GM19467 (cell line): ENCODE results near the gene TFDP3.

Experiments
- ATAC-seq: cut with Tn5 transposase; IDR thresholded peaks from one replicate; pipeline ENCODE4 v1.9.1; 2021; ENCODE audit warnings: mild to moderate bottlenecking, moderate library complexity; ENCODE audit not compliant: unreplicated experiment

Gene TFDP3

GRCh38 chrX:133218329-133218728 lies at the start of gene TFDP3:
TFDP3 (minus strand) TSS chrX:133218354; CDS start chrX:133218259, 95 bp downstream.
- no peak for ATAC-seq

GRCh38 chrX:133267621-133268020 lies 49.5 kb upstream of the TFDP3 start:
- no peak for ATAC-seq

GRCh38 chrX:133265331-133265730 lies 47.2 kb upstream of the TFDP3 start:
- ATAC-seq, result no peak

- ATAC-seq, result no peak
Measured at GRCh38 chrX:133258481-133258880, 40.3 kb upstream of the TFDP3 start.

- ATAC-seq, result no peak
Measured at GRCh38 chrX:133254666-133255065, 36.5 kb upstream of the TFDP3 start.

GRCh38 chrX:133251204-133251603 lies 33.0 kb upstream of the TFDP3 start:
- ATAC-seq, result no peak

- no peak for ATAC-seq
Measured at GRCh38 chrX:133250184-133251100, 32.3 kb upstream of the TFDP3 start.

- ATAC-seq, result no peak
Measured at GRCh38 chrX:133249266-133250058, 31.3 kb upstream of the TFDP3 start.

- no peak for ATAC-seq
Measured at GRCh38 chrX:133248177-133248576, 30.0 kb upstream of the TFDP3 start.

GRCh38 chrX:133246921-133247320 lies 28.8 kb upstream of the TFDP3 start:
- ATAC-seq, result no peak

GRCh38 chrX:133235830-133236229 lies 17.7 kb upstream of the TFDP3 start:
- ATAC-seq, result no peak

- no peak for ATAC-seq
Measured at GRCh38 chrX:133232331-133232730, 14.2 kb upstream of the TFDP3 start.

- no peak for ATAC-seq
Measured at GRCh38 chrX:133229361-133229760, 11.2 kb upstream of the TFDP3 start.

GRCh38 chrX:133215747-133216146 lies 2.4 kb downstream of the TFDP3 start:
- ATAC-seq, result no peak

- no peak for ATAC-seq
Measured at GRCh38 chrX:133215017-133215416, 3.1 kb downstream of the TFDP3 start.

- no peak for ATAC-seq
Measured at GRCh38 chrX:133214301-133214700, 3.9 kb downstream of the TFDP3 start.

GRCh38 chrX:133213117-133213516 lies 5.0 kb downstream of the TFDP3 start:
- no peak for ATAC-seq

- ATAC-seq, result no peak
Measured at GRCh38 chrX:133207751-133208150, 10.4 kb downstream of the TFDP3 start.

GRCh38 chrX:133191739-133192039 lies 26.5 kb downstream of the TFDP3 start:
- ATAC-seq, result no peak

- no peak for ATAC-seq
Measured at GRCh38 chrX:133190877-133191738, 27.0 kb downstream of the TFDP3 start.

- ATAC-seq, result no peak
Measured at GRCh38 chrX:133189195-133189594, 29.0 kb downstream of the TFDP3 start.
